H9 (cell line): Measurements from ENCODE around the gene TEX12. TPM values are rescaled to one million over a fixed set of nuclear protein-coding genes. Genes with fewer than 3 reads are reported as not detected.

Experiments
- DNase-seq: peaks from one replicate; pipeline ENCODE4 v3.0.0-alpha.2; 2017
- H2AFZ ChIP-seq: one replicate; pipeline ENCODE4 v1.6.1; 2013; ENCODE audit warnings: mild to moderate bottlenecking, low read length, control low read depth, moderate library complexity
- H2AK5ac ChIP-seq: 2 replicates; pipeline ENCODE4 v1.6.1; 2013; ENCODE audit warnings: low read length, control low read depth, mixed read lengths; ENCODE audit not compliant: insufficient read length
- H2BK120ac ChIP-seq: one replicate; pipeline ENCODE4 v1.6.1; 2013; ENCODE audit warnings: low read depth, mild to moderate bottlenecking, low read length, control low read depth, inconsistent platforms; ENCODE audit not compliant: poor library complexity, severe bottlenecking
- H2BK12ac ChIP-seq: 2 replicates; pipeline ENCODE4 v1.6.1; 2013; ENCODE audit warnings: low read length, control low read depth, mixed read lengths, low read depth; ENCODE audit not compliant: insufficient read length
- H2BK15ac ChIP-seq: 2 replicates; pipeline ENCODE4 v1.6.1; 2013; ENCODE audit warnings: low read depth, low read length, control low read depth
- H2BK20ac ChIP-seq: one replicate; pipeline ENCODE4 v1.6.1; 2013; ENCODE audit warnings: low read depth, mild to moderate bottlenecking, low read length, control low read depth, inconsistent platforms; ENCODE audit not compliant: poor library complexity, severe bottlenecking
- H2BK5ac ChIP-seq: 2 replicates; pipeline ENCODE4 v1.6.1; 2013; ENCODE audit warnings: low read length, control low read depth, mixed read lengths; ENCODE audit not compliant: insufficient read length
- H3K14ac ChIP-seq: 2 replicates; pipeline ENCODE4 v1.6.1; 2013; ENCODE audit warnings: low read length, control low read depth; ENCODE audit not compliant: insufficient read depth
- H3K18ac ChIP-seq: 2 replicates; pipeline ENCODE4 v1.6.1; 2013; ENCODE audit warnings: low read depth, mild to moderate bottlenecking, mixed read lengths, low read length, control low read depth; ENCODE audit not compliant: insufficient read length
- H3K23ac ChIP-seq: 2 replicates; pipeline ENCODE4 v1.6.1; 2013; ENCODE audit warnings: low read length, control low read depth, mixed read lengths, low read depth; ENCODE audit not compliant: insufficient read length
- H3K23me2 ChIP-seq: 2 replicates; pipeline ENCODE4 v1.6.1; 2013; ENCODE audit warnings: low read depth, mild to moderate bottlenecking, mixed read lengths, low read length, control low read depth; ENCODE audit not compliant: insufficient read length, poor library complexity, severe bottlenecking
- H3K27ac ChIP-seq: 2 replicates; pipeline ENCODE4 v1.5.1; 2013; ENCODE audit warnings: low read length, control low read depth, mixed read lengths, low read depth; ENCODE audit not compliant: insufficient read length
- H3K27me3 ChIP-seq: 2 replicates; pipeline ENCODE4 v1.6.1; 2013; ENCODE audit warnings: low read length, control low read depth, inconsistent platforms; ENCODE audit not compliant: insufficient read depth
- H3K4ac ChIP-seq: 2 replicates; pipeline ENCODE4 v1.6.1; 2013; ENCODE audit warnings: low read depth, mild to moderate bottlenecking, control low read depth, inconsistent platforms, low read length, moderate library complexity
- H3K4me1 ChIP-seq: 2 replicates; pipeline ENCODE4 v1.6.1; 2013; ENCODE audit warnings: low read length, control low read depth, inconsistent platforms; ENCODE audit not compliant: insufficient read depth
- H3K4me2 ChIP-seq: 2 replicates; pipeline ENCODE4 v1.6.1; 2013; ENCODE audit warnings: low read length, control low read depth, mixed read lengths; ENCODE audit not compliant: insufficient read length, insufficient read depth
- H3K56ac ChIP-seq: 2 replicates; pipeline ENCODE4 v1.6.1; 2013; ENCODE audit warnings: low read depth, mild to moderate bottlenecking, mixed read lengths, low read length, control low read depth; ENCODE audit not compliant: insufficient read length
- H3K79me1 ChIP-seq: 2 replicates; pipeline ENCODE4 v1.6.1; 2013; ENCODE audit warnings: low read depth, mild to moderate bottlenecking, moderate library complexity, low read length, control low read depth, inconsistent platforms; ENCODE audit not compliant: insufficient read depth, poor library complexity, severe bottlenecking
- H3K79me2 ChIP-seq: 2 replicates; pipeline ENCODE4 v1.6.1; 2013; ENCODE audit warnings: low read length, control low read depth, inconsistent platforms; ENCODE audit not compliant: insufficient read depth
- H3K9ac ChIP-seq: 2 replicates; pipeline ENCODE4 v1.6.1; 2013; ENCODE audit warnings: low read length, control low read depth, mixed read lengths; ENCODE audit not compliant: insufficient read length; ENCODE audit errors: extremely low read depth
- H3K9me3 ChIP-seq: one replicate; pipeline ENCODE4 v1.6.1; 2013; ENCODE audit warnings: low read depth, low read length, inconsistent platforms; ENCODE audit not compliant: control insufficient read depth
- H3T11ph ChIP-seq: one replicate; pipeline ENCODE4 v1.6.1; 2013; ENCODE audit warnings: mild to moderate bottlenecking, low read length, control low read depth, inconsistent platforms
- H4K20me1 ChIP-seq: one replicate; pipeline ENCODE4 v1.6.1; 2013; ENCODE audit not compliant: control insufficient read depth, insufficient read length, insufficient read depth
- H4K5ac ChIP-seq: 2 replicates; pipeline ENCODE4 v1.6.1; 2013; ENCODE audit warnings: low read depth, mild to moderate bottlenecking, mixed read lengths, low read length, control low read depth; ENCODE audit not compliant: insufficient read length
- H4K8ac ChIP-seq: replicated peaks from 2 replicates; pipeline ENCODE4 v1.6.1; 2013; ENCODE audit warnings: low read length, control low read depth, mixed read lengths, low read depth; ENCODE audit not compliant: insufficient read length
- H4K91ac ChIP-seq: 2 replicates; pipeline ENCODE4 v1.6.1; 2013; ENCODE audit warnings: low read depth, mild to moderate bottlenecking, moderate library complexity, mixed read lengths, low read length, control low read depth; ENCODE audit not compliant: insufficient read length
- H3K27ac Mint-ChIP-seq, 3 experiments: 2 replicates in 2 of 3; 3 replicates in 1 of 3; pipeline ENCODE4 v1.8.0; 2020 to 2021; ENCODE audit warnings: mixed read lengths in 3 of 3, mild to moderate bottlenecking in 1 of 3, moderate library complexity in 1 of 3
- H3K27me3 Mint-ChIP-seq: 2 replicates; pipeline ENCODE4 v1.8.0; 2021; ENCODE audit warnings: low read depth, mild to moderate bottlenecking, moderate library complexity, mixed read lengths
- H3K36me3 Mint-ChIP-seq, 3 experiments: 2 replicates in 2 of 3; 3 replicates in 1 of 3; pipeline ENCODE4 v1.8.0; 2020 to 2021; ENCODE audit warnings: low read depth in 3 of 3, mixed read lengths in 3 of 3; ENCODE audit not compliant: insufficient read depth in 1 of 3
- H3K4me1 Mint-ChIP-seq, 2 experiments: 2 replicates each; pipeline ENCODE4 v1.8.0; 2020; ENCODE audit warnings: mixed read lengths in 2 of 2
- H3K4me3 Mint-ChIP-seq, 2 experiments: 2 replicates in 1 of 2; 3 replicates in 1 of 2; pipeline ENCODE4 v1.8.0; 2020 to 2021; ENCODE audit warnings: mild to moderate bottlenecking in 2 of 2, mixed read lengths in 2 of 2, moderate library complexity in 1 of 2
- H3K9me3 Mint-ChIP-seq, 2 experiments: 2 replicates in 1 of 2; 3 replicates in 1 of 2; pipeline ENCODE4 v1.8.0; 2020; ENCODE audit warnings: mild to moderate bottlenecking in 2 of 2, mixed read lengths in 2 of 2, moderate library complexity in 1 of 2
- total RNA-seq: library from RNA; stranded (reverse); gene quantifications from 2 replicates; pipeline ENCODE4 v1.2.1, GENCODE V29; 2021
- TF ChIP-seq, protein P1 (sequence below): fragments of 200-600 bp; sonication (generic); conservative IDR thresholded peaks from 3 replicates; pipeline ENCODE4 v1.8.0; 2021; ENCODE audit warnings: antibody characterized with exemption, mild to moderate bottlenecking

The TEX12 gene
- total RNA-seq, 1 experiment from 2014 or later: 0.31 TPM

DNA sequence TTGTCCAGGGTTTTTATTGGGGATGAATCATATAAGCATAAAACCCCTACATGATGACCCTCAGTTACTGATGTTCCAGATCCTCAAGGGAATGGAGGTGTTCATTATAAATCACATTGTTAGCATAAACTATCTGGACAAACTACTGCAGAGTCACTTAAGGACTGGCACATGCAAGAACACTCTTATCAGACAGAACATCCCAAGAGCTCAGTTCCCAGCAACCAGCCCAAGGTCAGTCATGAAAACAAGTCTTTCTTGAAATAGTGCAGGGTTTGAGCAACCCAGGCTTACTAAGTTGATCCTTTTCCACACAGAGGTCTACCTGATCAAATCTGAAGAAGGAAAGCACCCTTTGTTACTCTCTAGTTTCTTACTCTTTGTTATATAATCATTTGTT, 45.5 kb downstream of the TEX12 start:
- H3K36me3 Mint-ChIP-seq: no peaks in the 10 kb centered on the region
- Histone ChIP-seq H3K79me1 (no peaks in the 10 kb centered on the region), H2BK5ac (no peak overlapping the region), H4K20me1 (no peaks in the 10 kb centered on the region), H4K8ac (no peak overlapping the region), H3K9me3 (no peaks in the 10 kb centered on the region), H3K9ac (no peak overlapping the region), H3K4me2 (no peak overlapping the region), H3K4ac (no peak overlapping the region), H3K23me2 (no peaks in the 10 kb centered on the region), H3T11ph (no peak overlapping the region), H2BK20ac (no peak overlapping the region), H3K56ac (no peak overlapping the region), H3K79me2 (no peaks in the 10 kb centered on the region), H2BK12ac (no peak overlapping the region), H3K27me3 (no peaks in the 10 kb centered on the region), H2AFZ (no peak overlapping the region), H2BK120ac (no peak overlapping the region), H3K23ac (no peak overlapping the region), H3K18ac (no peak overlapping the region), H3K14ac (no peak overlapping the region), H3K27ac (no peak overlapping the region), H3K4me1 (no peaks in the 10 kb centered on the region), H4K5ac (no peak overlapping the region), H4K91ac (no peak overlapping the region), H2AK5ac (no peak overlapping the region), H2BK15ac (no peak overlapping the region)
- H3K9me3 Mint-ChIP-seq: no peaks in the 10 kb centered on the region
- DNase-seq: no peak
- no peak overlapping the region for H3K4me3 Mint-ChIP-seq
- TF ChIP-seq, protein P1, sequence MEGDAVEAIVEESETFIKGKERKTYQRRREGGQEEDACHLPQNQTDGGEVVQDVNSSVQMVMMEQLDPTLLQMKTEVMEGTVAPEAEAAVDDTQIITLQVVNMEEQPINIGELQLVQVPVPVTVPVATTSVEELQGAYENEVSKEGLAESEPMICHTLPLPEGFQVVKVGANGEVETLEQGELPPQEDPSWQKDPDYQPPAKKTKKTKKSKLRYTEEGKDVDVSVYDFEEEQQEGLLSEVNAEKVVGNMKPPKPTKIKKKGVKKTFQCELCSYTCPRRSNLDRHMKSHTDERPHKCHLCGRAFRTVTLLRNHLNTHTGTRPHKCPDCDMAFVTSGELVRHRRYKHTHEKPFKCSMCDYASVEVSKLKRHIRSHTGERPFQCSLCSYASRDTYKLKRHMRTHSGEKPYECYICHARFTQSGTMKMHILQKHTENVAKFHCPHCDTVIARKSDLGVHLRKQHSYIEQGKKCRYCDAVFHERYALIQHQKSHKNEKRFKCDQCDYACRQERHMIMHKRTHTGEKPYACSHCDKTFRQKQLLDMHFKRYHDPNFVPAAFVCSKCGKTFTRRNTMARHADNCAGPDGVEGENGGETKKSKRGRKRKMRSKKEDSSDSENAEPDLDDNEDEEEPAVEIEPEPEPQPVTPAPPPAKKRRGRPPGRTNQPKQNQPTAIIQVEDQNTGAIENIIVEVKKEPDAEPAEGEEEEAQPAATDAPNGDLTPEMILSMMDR: no peak
- no peak overlapping the region for H3K27ac Mint-ChIP-seq
- H3K27me3 Mint-ChIP-seq: peaks cover 15% of the 10 kb centered on the region
- H3K4me1 Mint-ChIP-seq: no peaks in the 10 kb centered on the region
